Fibroblast of lung (primary cell): ENCODE measurements around the gene UBXN11. TPM values are rescaled to one million over a fixed set of nuclear protein-coding genes. Genes with fewer than 3 reads are reported as not detected.

Experiments
- DNase-seq, 2 donors: peaks; one replicate each; pipeline versions ENCODE4 v3.0.0 to v3.0.0-alpha.2; 2010; ENCODE audit warnings: low read depth in 2 of 2
- H2AFZ ChIP-seq: 2 replicates; pipeline ENCODE4 v1.5.1; 2012; ENCODE audit warnings: low read length, control low read depth, inconsistent platforms
- H3K27ac ChIP-seq: 2 replicates; pipeline ENCODE4 v1.5.1; 2011; ENCODE audit warnings: low read length, control low read depth; ENCODE audit not compliant: insufficient read depth
- H3K27me3 ChIP-seq: 2 replicates; pipeline ENCODE4 v1.5.1; 2011; ENCODE audit warnings: mild to moderate bottlenecking, low read length; ENCODE audit not compliant: control insufficient read depth, insufficient read depth
- H3K36me3 ChIP-seq: 2 replicates; pipeline ENCODE4 v1.5.1; 2011; ENCODE audit warnings: low read length; ENCODE audit not compliant: control insufficient read depth, insufficient read depth
- H3K4me1 ChIP-seq: 2 replicates; pipeline ENCODE4 v1.5.1; 2011; ENCODE audit warnings: low read length; ENCODE audit not compliant: control insufficient read depth, insufficient read depth; ENCODE audit errors: extremely low read depth
- H3K4me2 ChIP-seq: 2 replicates; pipeline ENCODE4 v1.5.1; 2011; ENCODE audit warnings: low read length, control low read depth; ENCODE audit not compliant: insufficient read depth; ENCODE audit errors: extremely low read depth
- H3K4me3 ChIP-seq, 4 experiments: fragments of 200-600 bp in 1 of 4; sonication (generic) in 1 of 4; replicated peaks in 1 of 4; 2 replicates each; pipeline ENCODE4 v1.5.1; 2011 to 2016; ENCODE audit warnings: low read length in 4 of 4, low read depth in 3 of 4, mild to moderate bottlenecking in 3 of 4, control low read depth in 2 of 4, inconsistent platforms in 1 of 4, mixed read lengths in 1 of 4; ENCODE audit not compliant: insufficient read depth in 1 of 4; ENCODE audit errors: control extremely low read depth in 1 of 4
- H3K79me2 ChIP-seq: 2 replicates; pipeline ENCODE4 v1.5.1; 2012; ENCODE audit warnings: mild to moderate bottlenecking, low read length, inconsistent platforms; ENCODE audit not compliant: control insufficient read depth, insufficient read depth
- H3K9ac ChIP-seq: 2 replicates; pipeline ENCODE4 v1.5.1; 2011; ENCODE audit warnings: mild to moderate bottlenecking, low read length, control low read depth; ENCODE audit not compliant: insufficient read depth
- H3K9me3 ChIP-seq: 2 replicates; pipeline ENCODE4 v1.5.1; 2012; ENCODE audit warnings: low read depth, low read length; ENCODE audit not compliant: control insufficient read depth, insufficient read depth
- H4K20me1 ChIP-seq: 2 replicates; pipeline ENCODE4 v1.5.1; 2011; ENCODE audit warnings: low read length; ENCODE audit not compliant: control insufficient read depth, insufficient read depth; ENCODE audit errors: extremely low read depth
- CTCF ChIP-seq, 2 donors: IDR thresholded peaks in 1 of 2; conservative IDR thresholded peaks in 1 of 2; 1 replicate in 1 of 2; 2 replicates in 1 of 2; pipeline ENCODE4 v1.5.1; 2011 to 2012; ENCODE audit warnings: low read length in 2 of 2, control low read depth in 1 of 2, inconsistent platforms in 1 of 2, low read depth in 1 of 2, mild to moderate bottlenecking in 1 of 2
- EZH2 ChIP-seq: IDR thresholded peaks from 2 replicates; pipeline ENCODE4 v1.5.1; 2012; ENCODE audit warnings: low read length, control low read depth, mild to moderate bottlenecking; ENCODE audit errors: missing control alignments
- polyA plus RNA-seq, 2 donors: library from polyadenylated mRNA; depleted of rRNA in 1 of 2; stranded (reverse) in 1 of 2; unstranded in 1 of 2; fragments of >200 nt; gene quantifications; 2 replicates each; pipeline ENCODE4 v1.2.1, GENCODE V29; 2011 to 2012; ENCODE audit warnings: missing spikeins in 1 of 2
- total RNA-seq: library from RNA; depleted of rRNA; stranded (reverse); fragments of >200 nt; gene quantifications from 2 replicates; pipeline ENCODE4 v1.2.1, GENCODE V29; 2014

Gene UBXN11
- total and polyA plus RNA-seq, 2 donors (not counting 1 experiment from before 2014, with no cell fraction given): 3.5 to 7.1 TPM

- no peak overlapping the region for H2AFZ ChIP-seq
- peak overlapping the region; percentile 71 for H3K27ac ChIP-seq
Observed at GRCh38 chr1:26285366-26286063, 20.9 kb downstream of the UBXN11 start.

GRCh38 chr1:26284597-26285347 is 21.7 kb downstream of the UBXN11 start:
- Histone ChIP-seq H4K20me1 (no peaks in the 10 kb centered on the region), H3K4me1 (peaks cover 44% of the 10 kb centered on the region), H3K4me2 (peak overlapping the region; percentile 50), H3K79me2 (peaks cover 32% of the 10 kb centered on the region), H3K27me3 (no peaks in the 10 kb centered on the region), H3K4me3 (no peak overlapping the region), H3K9me3 (no peaks in the 10 kb centered on the region), H2AFZ (no peak overlapping the region), H3K27ac (peak overlapping the region; percentile 71), H3K9ac (peak overlapping the region; percentile 35), H3K36me3 (peaks cover 16% of the 10 kb centered on the region)
- no peak for TF ChIP-seq EZH2
- TF ChIP-seq CTCF (conservative IDR thresholded peaks at IDR 0.05 in 1 of 2, IDR thresholded peaks at IDR 0.05 in 1 of 2; ENCODE audit: low read depth in 1 of 2, low read length in 2 of 2): peak; percentile 57 to 82
- peak; percentile 87 to 96 for DNase-seq

More at GRCh38 chr1:26285366-26286063, 20.9 kb downstream of the UBXN11 start:
- DNase-seq: no peak
- TF ChIP-seq EZH2 (no peak), CTCF (conservative IDR thresholded peaks at IDR 0.05 in 1 of 2, IDR thresholded peaks at IDR 0.05 in 1 of 2; ENCODE audit: low read depth in 1 of 2, low read length in 2 of 2) (peak; percentile 23 to 25)
- Histone ChIP-seq H3K4me2 (no peak overlapping the region), H3K36me3 (peaks cover 15% of the 10 kb centered on the region), H3K79me2 (peaks cover 26% of the 10 kb centered on the region), H4K20me1 (no peaks in the 10 kb centered on the region), H3K27me3 (no peaks in the 10 kb centered on the region), H3K4me1 (peaks cover 44% of the 10 kb centered on the region), H3K4me3 (no peak overlapping the region), H3K9me3 (no peaks in the 10 kb centered on the region), H3K9ac (no peak overlapping the region)

GRCh38 chr1:26283871-26284596 is 22.4 kb downstream of the UBXN11 start:
- no peak overlapping the region for H3K4me3 ChIP-seq
- H3K9me3 ChIP-seq: no peaks in the 10 kb centered on the region
- no peaks in the 10 kb centered on the region for H4K20me1 ChIP-seq
- peak overlapping the region; percentile 50 for H3K4me2 ChIP-seq
- DNase-seq: no peak
- peak overlapping the region; percentile 35 for H3K9ac ChIP-seq
- peaks cover 16% of the 10 kb centered on the region for H3K36me3 ChIP-seq
- peaks cover 39% of the 10 kb centered on the region for H3K79me2 ChIP-seq
- H3K27ac ChIP-seq: peak overlapping the region; percentile 71
- H3K4me1 ChIP-seq: peaks cover 49% of the 10 kb centered on the region
- no peaks in the 10 kb centered on the region for H3K27me3 ChIP-seq
- TF ChIP-seq EZH2 (no peak), CTCF (conservative IDR thresholded peaks at IDR 0.05 in 1 of 2, IDR thresholded peaks at IDR 0.05 in 1 of 2; ENCODE audit: low read depth in 1 of 2, low read length in 2 of 2) (no peak)
- no peak overlapping the region for H2AFZ ChIP-seq
